ENCODE measurements around the gene CAPZB.

The CAPZB gene

DNA sequence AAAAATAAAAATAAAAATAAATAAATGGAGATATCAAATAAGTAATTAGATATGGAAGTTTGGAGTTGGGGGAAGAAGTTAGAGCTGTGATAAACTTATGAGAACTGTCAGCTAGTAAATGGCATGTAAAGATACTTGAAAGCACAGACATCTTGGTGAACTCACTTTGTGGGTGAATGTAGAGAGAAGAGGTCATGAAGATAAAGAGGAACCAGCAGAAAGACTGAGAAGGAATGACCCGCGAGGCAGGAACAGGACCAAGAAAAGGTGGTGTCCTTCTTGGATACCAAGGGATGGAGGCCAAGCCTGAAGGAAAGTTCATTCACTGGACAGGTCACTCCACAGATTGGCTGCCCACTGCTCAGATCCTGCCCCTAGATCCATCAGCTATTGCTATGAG is 4.7 kb upstream of the CAPZB start:
- ATAC-seq (replicated peaks) = no peak
- H3K4me1 Mint-ChIP-seq (ENCODE audit: low read depth in 2 of 2) = peaks cover 29 to 37% of the 10 kb centered on the region in 2 donors
- DNase-seq = no peak
- no peak overlapping the region for H3K27ac Mint-ChIP-seq
- H3K36me3 Mint-ChIP-seq (ENCODE audit: insufficient read depth) = peaks cover 6% of the 10 kb centered on the region
- H3K27me3 Mint-ChIP-seq = no peaks in the 10 kb centered on the region
- no peaks in the 10 kb centered on the region for H3K9me3 Mint-ChIP-seq
- no peak overlapping the region for H3K4me3 Mint-ChIP-seq

DNA sequence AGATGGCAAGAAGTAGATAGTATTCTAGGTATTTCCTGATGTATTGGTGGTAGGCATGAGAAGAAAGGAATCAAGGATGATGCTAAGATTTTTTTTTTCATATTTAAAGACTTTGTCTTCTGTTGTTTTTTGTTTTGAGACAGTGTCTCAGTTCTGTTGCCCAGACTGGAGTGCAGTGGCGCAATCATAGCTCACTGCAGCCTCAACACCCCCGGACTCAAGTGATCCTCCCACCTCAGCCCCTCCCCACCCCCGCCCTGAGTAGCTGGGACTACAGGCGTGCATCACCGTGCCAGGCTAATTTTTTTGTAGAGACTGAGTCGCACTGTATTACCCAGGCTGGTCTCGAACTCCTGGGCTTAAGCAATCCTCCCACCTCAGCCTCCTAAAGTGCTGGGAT is 2.8 kb upstream of the CAPZB start:
- Mint-ChIP-seq H3K36me3 (ENCODE audit: insufficient read depth) (peaks cover 12% of the 10 kb centered on the region), H3K4me1 (ENCODE audit: low read depth in 2 of 2) (peaks cover 44 to 53% of the 10 kb centered on the region in 2 donors), H3K27ac (peak overlapping the region in 1 of 2 donors; percentile 35), H3K27me3 (no peaks in the 10 kb centered on the region), H3K4me3 (no peak overlapping the region), H3K9me3 (no peaks in the 10 kb centered on the region)
- ATAC-seq (replicated peaks) = no peak
- DNase-seq = no peak

DNA sequence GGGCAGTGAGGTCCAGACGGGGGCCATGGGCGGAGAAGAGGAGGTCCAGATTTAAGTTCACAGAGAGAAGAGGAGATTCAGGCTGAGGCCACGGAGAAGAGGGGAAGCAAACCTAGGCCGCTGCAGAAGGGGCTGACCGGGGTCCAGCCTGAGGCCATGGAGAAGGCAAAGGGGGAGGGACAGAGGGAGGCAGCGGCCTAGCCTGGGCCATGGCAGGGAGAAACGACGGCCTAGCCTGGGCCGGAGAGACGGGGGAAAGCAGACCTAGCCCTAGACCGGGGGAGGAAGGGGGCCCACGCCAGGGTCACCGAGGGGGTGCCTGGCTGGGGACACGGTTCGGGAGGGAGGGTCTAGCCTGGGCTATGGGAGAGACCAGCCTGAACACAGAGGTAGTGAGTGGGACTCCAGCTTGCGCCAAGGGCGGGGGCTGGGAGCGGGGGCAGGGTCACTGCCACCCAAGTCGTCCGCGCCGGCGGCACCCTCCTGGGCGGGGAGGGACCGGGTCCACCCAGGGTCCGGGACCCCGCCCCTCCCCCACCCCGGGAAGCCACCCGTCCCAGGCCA is 459 bp downstream of the CAPZB start:
- Mint-ChIP-seq H3K4me1 (ENCODE audit: low read depth in 2 of 2) (peaks cover 67 to 69% of the 10 kb centered on the region in 2 donors), H3K27me3 (no peaks in the 10 kb centered on the region), H3K9me3 (no peaks in the 10 kb centered on the region), H3K4me3 (peak overlapping the region; percentile 95 to 96), H3K36me3 (ENCODE audit: insufficient read depth) (peaks cover 24% of the 10 kb centered on the region), H3K27ac (peak overlapping the region; percentile 96 to 97)
- no peak for ATAC-seq (replicated peaks)
- DNase-seq = peak in 1 of 3 experiments; percentile 36

DNA sequence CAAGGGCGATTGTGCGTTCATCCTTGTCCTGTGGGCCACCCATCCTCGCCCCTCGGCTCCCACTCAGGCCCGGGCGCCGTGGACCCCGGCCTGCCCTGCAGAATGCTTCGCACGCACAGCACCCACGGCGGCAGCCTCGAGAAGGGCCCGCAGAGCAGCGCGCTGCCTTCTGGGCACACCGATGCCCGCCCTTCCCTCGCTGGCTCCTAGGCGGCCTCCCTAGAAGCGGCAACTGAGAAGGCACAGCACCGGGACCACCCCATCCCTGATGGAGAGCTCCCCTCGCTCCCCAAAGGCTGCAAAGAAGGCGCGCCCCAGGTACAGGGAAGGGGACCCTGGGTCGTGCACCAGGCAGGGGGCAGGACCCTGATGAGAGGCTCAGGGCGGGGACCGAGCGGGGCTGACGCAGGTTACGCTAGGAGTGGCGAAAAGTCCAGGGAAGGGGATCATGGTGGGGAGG is 971 bp downstream of the CAPZB start:
- ATAC-seq (replicated peaks) = no peak
- no peaks in the 10 kb centered on the region for H3K27me3 Mint-ChIP-seq

DNA sequence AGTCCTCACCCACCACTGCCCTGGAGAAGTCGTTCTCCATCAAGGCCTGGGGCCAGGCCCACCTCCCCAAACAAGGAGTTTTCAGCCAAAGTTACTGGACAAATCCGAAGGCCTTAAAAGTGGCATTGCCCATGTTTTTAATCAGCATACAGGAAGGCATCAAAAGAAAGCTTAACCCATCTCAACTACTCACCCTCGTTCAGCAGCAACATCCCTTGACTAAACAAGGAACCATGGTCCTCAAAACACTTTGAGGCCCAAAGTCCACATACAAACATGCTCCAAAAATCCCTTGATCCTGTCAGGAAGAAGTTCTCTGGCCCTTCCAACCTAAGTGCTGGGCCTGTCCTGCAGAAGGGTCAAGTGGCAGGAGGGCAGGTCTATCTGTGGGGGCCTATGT is 1.6 kb downstream of the CAPZB start:
- H3K27ac Mint-ChIP-seq = peak overlapping the region; percentile 96 to 97
- ATAC-seq (replicated peaks) (no peak), DNase-seq (no peak)
- peak overlapping the region; percentile 95 to 96 for H3K4me3 Mint-ChIP-seq
- peaks cover 74 to 75% of the 10 kb centered on the region in 2 donors for H3K4me1 Mint-ChIP-seq (ENCODE audit: low read depth in 2 of 2)
- no peaks in the 10 kb centered on the region for H3K27me3 Mint-ChIP-seq
- no peaks in the 10 kb centered on the region for H3K9me3 Mint-ChIP-seq
- peaks cover 31% of the 10 kb centered on the region for H3K36me3 Mint-ChIP-seq (ENCODE audit: insufficient read depth)

More for the DNA sequence above, 971 bp downstream of the CAPZB start:
- Mint-ChIP-seq H3K9me3 (no peaks in the 10 kb centered on the region), H3K36me3 (ENCODE audit: insufficient read depth) (peaks cover 28% of the 10 kb centered on the region), H3K27ac (peak overlapping the region; percentile 96 to 97), H3K4me3 (peak overlapping the region; percentile 95 to 96), H3K4me1 (ENCODE audit: low read depth in 2 of 2) (peaks cover 72 to 73% of the 10 kb centered on the region in 2 donors)
- DNase-seq = peak in 1 of 3 experiments; percentile 29

DNA sequence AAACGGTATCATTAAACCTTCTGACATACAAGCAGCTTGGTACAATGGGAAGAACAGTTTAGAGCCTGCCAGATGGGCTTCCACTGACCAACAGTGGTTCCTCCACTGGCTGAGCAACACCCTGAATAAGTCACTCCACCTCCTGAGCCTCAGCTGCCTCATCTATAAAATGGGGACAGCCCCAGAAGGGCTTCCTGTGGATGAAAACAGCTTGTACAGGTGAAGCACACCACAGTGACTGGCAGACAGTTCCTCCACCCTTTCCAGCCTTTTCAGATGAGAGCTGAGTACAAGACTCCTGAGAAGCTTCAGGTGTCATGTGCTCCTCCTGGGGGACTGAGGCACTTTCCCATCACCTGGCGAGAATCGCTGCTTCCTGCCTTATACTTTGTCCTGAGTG is 2.1 kb downstream of the CAPZB start:
- ATAC-seq (replicated peaks) (no peak), DNase-seq (no peak)
- H3K9me3 Mint-ChIP-seq = no peaks in the 10 kb centered on the region
- H3K4me1 Mint-ChIP-seq (ENCODE audit: low read depth in 2 of 2) = peaks cover 76 to 78% of the 10 kb centered on the region in 2 donors
- no peaks in the 10 kb centered on the region for H3K27me3 Mint-ChIP-seq
- peak overlapping the region; percentile 96 to 97 for H3K27ac Mint-ChIP-seq
- peaks cover 34% of the 10 kb centered on the region for H3K36me3 Mint-ChIP-seq (ENCODE audit: insufficient read depth)
- H3K4me3 Mint-ChIP-seq = peak overlapping the region; percentile 95 to 96

DNA sequence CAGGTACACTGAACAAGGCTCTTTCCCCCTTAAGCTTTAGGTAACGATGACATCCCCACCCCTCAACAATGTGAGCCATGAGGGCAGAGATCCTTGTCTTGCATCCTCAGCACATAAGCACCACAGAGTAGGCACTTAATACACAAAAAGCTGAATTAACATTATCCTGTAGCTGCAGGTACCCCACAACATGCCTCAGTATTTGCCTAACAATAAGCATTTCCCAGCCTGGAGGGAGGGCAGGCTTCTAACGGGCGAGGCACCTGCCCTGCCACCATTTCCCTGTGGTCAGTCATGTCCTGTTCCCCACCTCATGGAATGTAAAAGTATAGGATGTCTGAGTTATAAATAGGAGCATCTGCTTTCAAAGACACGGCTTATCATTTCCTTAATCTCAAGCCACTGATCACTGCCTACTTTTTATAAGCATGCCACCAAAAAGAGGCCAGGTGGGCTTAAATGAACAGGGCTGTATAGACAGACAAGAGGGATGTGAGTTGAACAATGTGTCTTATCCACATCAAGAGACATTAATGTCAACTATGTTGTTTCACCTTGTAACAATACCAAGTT is 3.4 kb downstream of the CAPZB start:
- H3K27me3 Mint-ChIP-seq = no peaks in the 10 kb centered on the region
- no peaks in the 10 kb centered on the region for H3K9me3 Mint-ChIP-seq
- peaks cover 41% of the 10 kb centered on the region for H3K36me3 Mint-ChIP-seq (ENCODE audit: insufficient read depth)
- H3K4me1 Mint-ChIP-seq (ENCODE audit: low read depth in 2 of 2) = peaks cover 79 to 81% of the 10 kb centered on the region in 2 donors
- peak overlapping the region; percentile 23 to 96 for H3K27ac Mint-ChIP-seq
- H3K4me3 Mint-ChIP-seq = peak overlapping the region; percentile 89 to 95
- DNase-seq (no peak), ATAC-seq (replicated peaks) (no peak)

DNA sequence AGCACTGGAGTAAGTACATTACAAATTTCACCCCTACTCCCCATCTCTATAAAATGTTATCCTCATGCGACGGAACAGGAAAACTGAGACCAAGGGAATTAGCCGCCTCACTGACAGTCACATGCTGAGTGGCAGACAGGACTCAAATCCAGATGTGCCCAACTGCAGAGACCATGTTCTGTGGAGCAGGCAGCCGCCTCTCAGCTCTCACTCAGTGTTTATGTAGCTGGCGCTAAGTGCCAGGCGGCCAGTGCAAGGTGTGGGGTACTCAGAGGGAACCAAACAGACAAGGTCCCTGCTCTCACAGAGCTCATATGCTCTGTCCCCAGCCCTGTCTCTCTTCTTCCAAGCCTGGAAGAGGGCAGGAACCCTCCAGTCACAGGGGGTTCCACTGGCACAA is 5.1 kb downstream of the CAPZB start:
- Mint-ChIP-seq H3K4me1 (ENCODE audit: low read depth in 2 of 2) (peaks cover 78 to 85% of the 10 kb centered on the region in 2 donors), H3K4me3 (peak overlapping the region; percentile 89 to 95), H3K27me3 (no peaks in the 10 kb centered on the region), H3K9me3 (no peaks in the 10 kb centered on the region), H3K27ac (peak overlapping the region; percentile 76 to 97), H3K36me3 (ENCODE audit: insufficient read depth) (peaks cover 47% of the 10 kb centered on the region)
- DNase-seq = no peak
- ATAC-seq (replicated peaks) = no peak

DNA sequence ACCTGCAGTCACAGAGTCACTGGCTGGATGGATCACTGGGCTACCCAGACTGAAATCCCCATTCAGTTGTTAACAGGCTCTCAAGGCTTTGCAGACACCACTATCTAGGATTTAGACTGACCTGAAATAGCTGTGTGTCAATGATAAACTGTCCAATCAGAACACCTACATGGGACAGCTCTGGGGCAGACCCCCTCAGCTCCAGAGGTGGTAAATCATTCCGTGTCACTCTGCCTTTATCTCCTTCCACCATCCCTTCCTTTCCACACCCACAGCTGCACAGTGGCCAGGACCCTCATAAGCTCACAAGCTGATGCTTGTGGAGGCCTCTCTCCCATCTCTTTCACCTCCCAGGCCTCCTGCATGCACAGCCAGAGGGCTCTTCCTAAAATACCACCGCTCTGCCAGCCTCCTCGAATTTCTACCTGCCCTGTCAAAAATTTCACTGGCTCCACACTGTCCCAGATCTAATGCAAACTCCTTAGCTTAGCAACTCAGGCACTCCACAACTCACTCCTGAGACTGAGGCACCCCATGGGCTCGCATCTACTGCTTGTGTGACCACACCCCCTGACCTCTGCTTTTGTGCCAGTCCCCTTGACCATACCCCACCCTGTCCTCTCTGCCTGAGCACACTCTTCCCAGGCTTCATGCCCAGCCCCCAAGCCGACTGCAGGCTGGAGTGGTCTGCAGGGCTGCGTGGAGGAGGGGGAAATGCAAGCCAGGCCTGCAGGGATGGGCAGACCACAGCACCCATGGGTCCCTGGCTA is 5.8 kb downstream of the CAPZB start:
- no peaks in the 10 kb centered on the region for H3K27me3 Mint-ChIP-seq
- peak overlapping the region; percentile 76 to 97 for H3K27ac Mint-ChIP-seq
- no peaks in the 10 kb centered on the region for H3K9me3 Mint-ChIP-seq
- DNase-seq (no peak), ATAC-seq (replicated peaks) (no peak)
- peaks cover 82 to 89% of the 10 kb centered on the region in 2 donors for H3K4me1 Mint-ChIP-seq (ENCODE audit: low read depth in 2 of 2)
- peaks cover 45% of the 10 kb centered on the region for H3K36me3 Mint-ChIP-seq (ENCODE audit: insufficient read depth)
- H3K4me3 Mint-ChIP-seq = peak overlapping the region; percentile 89 to 95

DNA sequence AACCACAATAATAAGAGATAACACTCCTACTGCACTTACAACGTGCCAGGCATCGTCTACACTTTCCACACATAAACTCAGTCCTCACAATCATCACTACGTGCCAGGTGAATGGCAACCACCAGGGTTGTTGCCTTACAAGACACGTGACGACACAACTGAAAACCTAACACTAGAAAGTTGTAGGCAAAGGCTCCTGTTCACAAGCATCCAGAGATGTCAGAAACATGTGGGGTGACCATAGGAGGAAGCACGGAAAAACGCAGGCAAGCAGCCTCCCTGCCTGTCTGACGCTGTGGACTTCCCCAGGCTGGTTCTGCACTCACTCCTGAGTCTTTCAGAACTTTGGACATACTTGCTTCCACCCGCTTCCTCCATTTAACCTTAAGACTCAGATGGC is 7.0 kb downstream of the CAPZB start:
- Mint-ChIP-seq H3K27me3 (no peaks in the 10 kb centered on the region), H3K4me1 (ENCODE audit: low read depth in 2 of 2) (peaks cover 77 to 86% of the 10 kb centered on the region in 2 donors), H3K36me3 (ENCODE audit: insufficient read depth) (peaks cover 47% of the 10 kb centered on the region), H3K27ac (peak overlapping the region; percentile 97), H3K9me3 (no peaks in the 10 kb centered on the region), H3K4me3 (peak overlapping the region; percentile 89 to 95)
- DNase-seq (no peak), ATAC-seq (replicated peaks) (no peak)

DNA sequence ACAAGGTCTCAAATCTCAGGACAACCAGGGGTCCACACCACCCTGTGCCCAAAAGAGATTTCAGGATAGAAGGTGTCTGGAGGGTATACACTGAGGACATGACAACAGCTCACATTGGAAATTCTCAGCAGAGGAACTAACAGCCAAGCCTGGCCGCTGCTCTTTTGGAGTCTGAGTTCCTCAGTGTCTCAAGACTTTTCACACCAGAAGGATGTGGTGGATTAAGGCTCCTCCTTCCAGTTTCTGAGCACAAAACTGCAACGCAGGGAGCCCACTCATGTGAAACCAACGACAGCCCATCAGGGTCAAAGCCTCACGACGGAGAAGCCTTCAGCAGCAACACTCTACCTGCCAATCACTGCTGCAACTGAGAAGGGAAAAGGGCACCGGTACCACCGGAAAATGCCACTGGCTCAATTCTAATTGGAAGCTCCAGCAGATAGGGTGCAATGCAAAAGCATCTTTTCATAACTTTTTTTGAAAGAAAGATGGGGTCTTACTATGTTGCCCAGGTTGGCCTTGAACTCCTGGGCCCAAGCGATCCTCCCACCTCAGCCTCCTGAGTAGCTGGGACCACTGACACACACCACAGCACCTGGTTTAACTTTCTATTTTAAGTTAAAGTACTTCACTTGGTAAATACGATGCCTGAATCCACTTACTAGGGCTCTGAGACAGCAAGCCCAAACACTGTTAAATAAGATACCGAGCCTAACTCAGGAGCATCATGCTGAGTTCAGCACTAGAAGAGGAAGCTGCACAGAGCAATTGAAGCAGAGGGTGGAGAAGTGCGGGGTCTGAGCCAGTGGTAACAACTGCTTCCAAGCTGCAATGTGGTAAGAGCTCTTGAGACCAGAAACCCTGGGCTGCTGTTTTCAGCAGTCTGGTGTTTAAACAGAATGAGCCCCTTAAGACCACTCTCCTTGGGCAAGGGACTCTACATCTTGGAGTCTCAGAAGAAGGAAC is 7.8 kb downstream of the CAPZB start:
- ATAC-seq (replicated peaks) (peak; percentile 72), DNase-seq (peak; percentile 54 to 56 (median 54))
- Mint-ChIP-seq H3K4me1 (ENCODE audit: low read depth in 2 of 2) (peaks cover 69 to 78% of the 10 kb centered on the region in 2 donors), H3K9me3 (no peaks in the 10 kb centered on the region), H3K27ac (peak overlapping the region; percentile 97), H3K36me3 (ENCODE audit: insufficient read depth) (peaks cover 50% of the 10 kb centered on the region), H3K27me3 (no peaks in the 10 kb centered on the region), H3K4me3 (peak overlapping the region; percentile 89 to 95)

DNA sequence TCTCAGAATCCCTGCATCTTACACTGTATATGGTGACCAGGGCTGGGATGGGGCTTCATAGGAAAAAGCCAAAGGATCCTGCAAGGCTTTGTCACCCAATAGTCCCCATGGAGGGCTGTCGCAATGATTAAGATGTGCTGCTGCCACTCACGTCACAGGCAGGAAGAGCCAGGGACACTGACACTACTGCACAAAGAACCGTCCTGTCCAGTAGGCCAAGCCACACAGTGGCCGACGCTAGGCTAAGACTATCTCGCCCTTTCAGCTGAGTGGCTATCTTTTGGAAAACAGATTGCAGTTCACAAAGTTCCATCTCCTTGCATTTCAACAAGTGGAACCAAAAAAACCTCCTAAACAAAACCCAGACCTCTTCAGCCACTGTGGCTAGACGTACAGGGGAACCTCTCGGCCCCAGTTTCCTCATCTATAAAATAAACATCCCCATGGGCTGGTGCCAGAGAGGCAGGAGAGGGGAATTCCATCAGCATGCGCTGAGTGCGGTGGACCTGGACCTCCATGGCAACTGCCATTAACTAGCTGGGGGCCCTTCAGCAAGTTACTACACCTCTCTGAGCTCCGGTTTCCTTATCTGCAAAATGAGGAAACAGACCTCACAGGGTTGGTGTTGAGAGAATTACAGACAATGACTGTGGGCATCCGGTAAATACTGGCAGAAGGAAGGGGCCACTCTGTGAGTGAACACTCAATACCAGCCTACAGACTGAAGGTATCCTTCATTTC is 8.7 kb downstream of the CAPZB start:
- peaks cover 59% of the 10 kb centered on the region for H3K36me3 Mint-ChIP-seq (ENCODE audit: insufficient read depth)
- DNase-seq = peak; percentile 60 to 62 (median 62)
- H3K27ac Mint-ChIP-seq = peak overlapping the region; percentile 97
- ATAC-seq (replicated peaks) = peak; percentile 74
- H3K4me3 Mint-ChIP-seq = peak overlapping the region; percentile 89 to 95
- no peaks in the 10 kb centered on the region for H3K27me3 Mint-ChIP-seq
- peaks cover 68 to 76% of the 10 kb centered on the region in 2 donors for H3K4me1 Mint-ChIP-seq (ENCODE audit: low read depth in 2 of 2)
- H3K9me3 Mint-ChIP-seq = no peaks in the 10 kb centered on the region

Data from effector memory CD8-positive, alpha-beta T cell (primary cell).